ENCODE results near the gene RTL9.

RTL9 gene

DNA sequence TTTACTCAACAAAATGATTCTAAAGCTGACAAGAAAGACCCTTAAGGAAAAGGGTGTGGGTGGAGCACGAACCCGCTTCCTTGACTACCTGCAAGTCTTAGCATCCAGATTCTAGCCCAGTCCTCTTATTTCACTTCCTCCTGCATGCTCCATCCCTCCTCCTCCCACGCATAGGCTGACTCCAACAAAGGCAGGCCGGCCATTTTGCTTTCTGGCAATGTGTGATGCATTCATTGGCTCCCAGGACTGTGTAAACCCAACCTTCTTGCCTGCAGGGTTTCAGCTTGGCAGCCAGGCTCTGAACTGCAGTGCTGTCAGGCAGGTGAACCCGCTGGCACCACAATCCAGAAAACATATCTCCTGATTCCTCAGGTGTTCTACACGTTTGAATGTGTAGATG, 39.3 kb downstream of the RTL9 start:
- no peak overlapping the region for H3K4me3 ChIP-seq (ENCODE audit: low read length)
- TF ChIP-seq, protein P1, sequence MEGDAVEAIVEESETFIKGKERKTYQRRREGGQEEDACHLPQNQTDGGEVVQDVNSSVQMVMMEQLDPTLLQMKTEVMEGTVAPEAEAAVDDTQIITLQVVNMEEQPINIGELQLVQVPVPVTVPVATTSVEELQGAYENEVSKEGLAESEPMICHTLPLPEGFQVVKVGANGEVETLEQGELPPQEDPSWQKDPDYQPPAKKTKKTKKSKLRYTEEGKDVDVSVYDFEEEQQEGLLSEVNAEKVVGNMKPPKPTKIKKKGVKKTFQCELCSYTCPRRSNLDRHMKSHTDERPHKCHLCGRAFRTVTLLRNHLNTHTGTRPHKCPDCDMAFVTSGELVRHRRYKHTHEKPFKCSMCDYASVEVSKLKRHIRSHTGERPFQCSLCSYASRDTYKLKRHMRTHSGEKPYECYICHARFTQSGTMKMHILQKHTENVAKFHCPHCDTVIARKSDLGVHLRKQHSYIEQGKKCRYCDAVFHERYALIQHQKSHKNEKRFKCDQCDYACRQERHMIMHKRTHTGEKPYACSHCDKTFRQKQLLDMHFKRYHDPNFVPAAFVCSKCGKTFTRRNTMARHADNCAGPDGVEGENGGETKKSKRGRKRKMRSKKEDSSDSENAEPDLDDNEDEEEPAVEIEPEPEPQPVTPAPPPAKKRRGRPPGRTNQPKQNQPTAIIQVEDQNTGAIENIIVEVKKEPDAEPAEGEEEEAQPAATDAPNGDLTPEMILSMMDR (conservative IDR thresholded peaks at IDR 0.05; ENCODE audit: low read depth, low read length), result no peak
- no peak for DNase-seq (ENCODE audit: low read depth)

GRCh38 chrX:110399497-110399896, 40.8 kb downstream of the RTL9 start:
- DNase-seq (ENCODE audit: low read depth), result no peak
- no peak overlapping the region for H3K4me3 ChIP-seq (ENCODE audit: low read length)
- TF ChIP-seq, protein P1 (conservative IDR thresholded peaks at IDR 0.05; ENCODE audit: low read depth, low read length), result no peak

- DNase-seq (ENCODE audit: low read depth), result no peak
- TF ChIP-seq, protein P1 (conservative IDR thresholded peaks at IDR 0.05; ENCODE audit: low read depth, low read length), result no peak
- no peak overlapping the region for H3K4me3 ChIP-seq (ENCODE audit: low read length)
These were observed 41.3 kb downstream of the RTL9 start for GRCh38 chrX:110399966-110400365.

DNA sequence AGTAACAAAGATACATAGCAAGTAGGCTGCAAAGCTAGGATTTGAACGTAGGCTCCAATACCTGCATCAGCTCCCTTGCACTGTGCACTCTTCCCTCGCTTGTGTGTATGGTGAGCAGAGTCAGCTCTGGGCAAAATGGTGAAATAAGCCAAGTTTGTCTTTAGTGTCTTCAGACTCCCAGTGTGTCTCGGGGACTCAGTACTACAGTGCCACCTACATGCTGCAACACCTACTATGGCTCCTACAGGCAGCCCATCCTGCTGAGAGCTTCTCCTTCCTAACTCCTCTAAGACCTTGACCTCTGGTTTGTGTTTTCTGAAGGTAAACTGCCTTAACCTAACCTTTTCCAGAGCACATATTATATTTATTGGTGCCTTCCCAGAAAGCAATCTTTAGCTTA, 42.5 kb downstream of the RTL9 start:
- no peak for DNase-seq (ENCODE audit: low read depth)
- no peak overlapping the region for H3K4me3 ChIP-seq (ENCODE audit: low read length)
- TF ChIP-seq, protein P1 (conservative IDR thresholded peaks at IDR 0.05; ENCODE audit: low read depth, low read length), result no peak

- no peak overlapping the region for H3K4me3 ChIP-seq (ENCODE audit: low read length)
- TF ChIP-seq, protein P1 (conservative IDR thresholded peaks at IDR 0.05; ENCODE audit: low read depth, low read length), result no peak
- DNase-seq (ENCODE audit: low read depth), result no peak
These were observed 43.6 kb downstream of the RTL9 start for GRCh38 chrX:110402091-110402849.

DNA sequence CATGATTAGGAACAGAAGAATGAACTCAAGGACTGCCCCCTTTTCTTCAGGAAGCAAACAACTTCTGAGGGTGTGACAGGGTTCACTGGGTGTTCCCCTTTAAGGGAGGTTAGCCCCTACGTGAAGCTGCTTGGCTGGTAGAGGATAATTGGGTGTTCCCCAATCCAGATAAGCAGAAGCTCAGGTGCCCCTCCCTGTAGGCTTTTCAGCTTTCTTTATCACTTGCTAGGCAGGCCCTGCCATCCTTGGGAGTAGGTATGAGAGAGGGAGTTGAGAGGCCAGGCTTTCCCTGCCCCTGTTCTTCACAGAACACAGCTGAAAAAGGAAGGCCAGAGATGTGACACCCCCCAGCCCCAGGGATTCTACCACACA, 44.2 kb downstream of the RTL9 start:
- no peak overlapping the region for H3K4me3 ChIP-seq (ENCODE audit: low read length)
- TF ChIP-seq, protein P1 (conservative IDR thresholded peaks at IDR 0.05; ENCODE audit: low read depth, low read length), result no peak
- DNase-seq (ENCODE audit: low read depth), result no peak

Measured in retinal pigment epithelial cell (primary cell).